ENCODE measurements around the gene SNX14. TPM values are rescaled to one million over a fixed set of nuclear protein-coding genes. Genes with fewer than 3 reads are reported as not detected.
"Not testable (repeated sequence)": the region's sequence is repeated elsewhere in the genome, so short reads cannot be mapped to it uniquely, and the experiment has no call there.

SNX14 gene
- total RNA-seq, 2 donors from 2014 or later, result 40.7 to 67.2 TPM

DNA sequence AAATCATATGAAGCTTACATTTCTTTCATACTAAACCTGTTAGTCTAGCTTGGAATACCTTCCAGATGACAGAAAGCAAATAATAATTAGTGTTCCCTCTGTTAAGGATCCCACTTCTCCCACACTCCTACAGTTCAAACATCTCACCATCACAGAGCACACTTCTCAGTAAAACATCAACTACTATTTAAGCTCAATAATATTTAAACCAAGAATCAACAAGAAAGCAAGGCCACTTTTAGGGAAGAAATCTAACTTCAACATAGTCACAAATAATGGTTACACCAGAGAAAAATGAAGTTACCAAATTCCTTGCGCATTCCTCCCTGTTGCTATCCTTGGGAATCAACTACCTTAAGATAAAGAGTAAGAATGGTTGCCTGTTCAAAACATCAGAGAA is 1.6 kb downstream of the SNX14 start:
- H3K9me3 ChIP-seq, result no peaks in the 10 kb centered on the region
- H3K4me1 ChIP-seq (replicated peaks), result no peaks in the 10 kb centered on the region
- WGBS, result 93% methylated on average over 1 of the region's 1 CpG
- H3K27ac ChIP-seq, result no peak overlapping the region
- TF ChIP-seq POLR2AphosphoS5 (IDR thresholded peaks at IDR 0.05) (no peak), POLR2A (IDR thresholded peaks at IDR 0.05) (no peak)
- no peak overlapping the region for H3K4me3 ChIP-seq
- DNase-seq (ENCODE audit: low spot score), result no peak
- H3K27me3 ChIP-seq (replicated peaks; ENCODE audit: insufficient read depth), result no peaks in the 10 kb centered on the region
- intact Hi-C loops (cut with DNase I), result loop anchor here (2.0 kb wide), 1 partner anchor 51 kb away; the partner anchor contains the start of gene SYNCRIP
- no peaks in the 10 kb centered on the region for H3K36me3 ChIP-seq

DNA sequence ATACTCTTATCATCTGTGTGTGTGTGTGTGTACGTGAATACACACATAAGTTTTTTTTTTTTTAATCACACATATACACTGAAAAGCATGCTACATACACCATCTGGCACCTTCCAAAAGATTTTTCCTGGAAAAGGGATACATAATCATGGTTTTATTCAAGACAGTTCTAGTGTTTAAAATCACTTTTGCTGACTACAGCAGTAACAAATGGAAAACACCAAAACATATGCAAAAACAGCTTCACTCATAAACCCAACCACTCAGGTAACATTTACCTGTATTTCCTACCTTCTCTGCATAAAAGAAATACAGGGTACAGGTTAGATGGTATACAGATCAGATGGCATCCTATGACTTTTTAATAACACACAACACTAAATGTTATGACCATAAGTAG is 2.5 kb downstream of the SNX14 start:
- H3K36me3 ChIP-seq, result no peaks in the 10 kb centered on the region
- intact Hi-C loops (cut with DNase I), result no loop called here
- H3K4me3 ChIP-seq, result no peak overlapping the region
- no peaks in the 10 kb centered on the region for H3K9me3 ChIP-seq
- no peaks in the 10 kb centered on the region for H3K4me1 ChIP-seq (replicated peaks)
- DNase-seq (ENCODE audit: low spot score), result no peak
- no peak overlapping the region for H3K27ac ChIP-seq
- WGBS, result 92% methylated on average over 1 of the region's 1 CpG
- H3K27me3 ChIP-seq (replicated peaks; ENCODE audit: insufficient read depth), result no peaks in the 10 kb centered on the region
- no peak for TF ChIP-seq POLR2AphosphoS5 (IDR thresholded peaks at IDR 0.05)
- TF ChIP-seq CTCF (IDR thresholded peaks at IDR 0.05), result no peak
- TF ChIP-seq POLR2A (IDR thresholded peaks at IDR 0.05), result no peak

DNA sequence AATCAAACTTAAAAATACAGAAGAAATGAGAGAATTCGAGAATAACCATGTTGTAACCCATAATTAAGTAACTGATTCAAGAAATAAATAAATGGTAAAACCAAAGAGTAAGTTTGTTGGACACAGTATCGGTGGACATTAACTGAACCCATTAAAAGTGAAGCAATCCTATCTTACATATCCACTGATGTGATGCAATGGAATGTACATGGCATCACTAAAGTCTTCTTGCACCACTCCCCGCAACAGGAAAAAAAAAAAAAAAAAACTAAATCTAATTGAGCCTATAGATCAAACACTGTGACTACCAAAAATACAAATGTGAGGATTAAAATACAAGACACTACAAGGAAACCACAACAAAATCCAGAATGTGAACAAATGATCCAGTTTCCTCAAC is 7.9 kb downstream of the SNX14 start:
- H3K27me3 ChIP-seq (replicated peaks; ENCODE audit: insufficient read depth), result no peaks in the 10 kb centered on the region
- no peak for DNase-seq (ENCODE audit: low spot score)
- no peaks in the 10 kb centered on the region for H3K9me3 ChIP-seq
- intact Hi-C loops (cut with DNase I), result no loop called here
- no peak for TF ChIP-seq CTCF (IDR thresholded peaks at IDR 0.05)
- no peak for TF ChIP-seq POLR2AphosphoS5 (IDR thresholded peaks at IDR 0.05)
- TF ChIP-seq POLR2A (IDR thresholded peaks at IDR 0.05), result no peak
- WGBS, result 90% methylated on average over 3 of the region's 3 CpGs
- no peak overlapping the region for H3K4me3 ChIP-seq
- no peaks in the 10 kb centered on the region for H3K36me3 ChIP-seq
- no peak overlapping the region for H3K27ac ChIP-seq
- H3K4me1 ChIP-seq (replicated peaks), result no peaks in the 10 kb centered on the region

DNA sequence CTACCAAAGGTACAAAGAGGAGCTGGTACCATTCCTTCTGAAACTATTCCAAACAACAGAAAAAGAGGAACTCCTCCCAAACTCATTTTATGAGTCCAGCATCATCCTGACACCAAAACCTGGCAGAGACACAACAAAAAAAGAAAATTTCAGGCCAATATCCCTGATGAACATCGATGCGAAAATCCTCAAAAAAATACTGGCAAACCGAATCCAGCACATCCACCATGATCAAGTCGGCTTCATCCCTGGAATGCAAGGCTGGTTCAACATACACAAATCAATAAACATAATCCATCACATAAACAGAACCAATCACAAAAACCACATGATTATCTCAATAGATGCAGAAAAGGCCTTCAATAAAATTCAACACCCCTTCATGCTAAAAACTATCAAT is 10.8 kb downstream of the SNX14 start:
- over 99% methylated on average over 4 of the region's 4 CpGs for WGBS

GRCh38 chr6:85581572-85581971 is 12.1 kb downstream of the SNX14 start:
- no peaks in the 10 kb centered on the region for H3K27me3 ChIP-seq (replicated peaks; ENCODE audit: insufficient read depth)
- no peaks in the 10 kb centered on the region for H3K9me3 ChIP-seq
- H3K27ac ChIP-seq, result no peak overlapping the region
- no peak for TF ChIP-seq CTCF (IDR thresholded peaks at IDR 0.05)
- TF ChIP-seq POLR2AphosphoS5 (IDR thresholded peaks at IDR 0.05), result no peak
- TF ChIP-seq POLR2A (IDR thresholded peaks at IDR 0.05), result no peak
- no peaks in the 10 kb centered on the region for H3K4me1 ChIP-seq (replicated peaks)
- intact Hi-C loops (cut with DNase I), result no loop called here
- no peak for DNase-seq (ENCODE audit: low spot score)
- H3K36me3 ChIP-seq, result no peaks in the 10 kb centered on the region
- no peak overlapping the region for H3K4me3 ChIP-seq

More for the DNA sequence above, 10.8 kb downstream of the SNX14 start:
- intact Hi-C loops (cut with DNase I); H3K9me3 ChIP-seq; H3K36me3 ChIP-seq; H3K27me3 ChIP-seq (replicated peaks; ENCODE audit: insufficient read depth); H3K4me3 ChIP-seq; H3K27ac ChIP-seq; H3K4me1 ChIP-seq (replicated peaks); DNase-seq (ENCODE audit: low spot score): not testable (repeated sequence)

DNA sequence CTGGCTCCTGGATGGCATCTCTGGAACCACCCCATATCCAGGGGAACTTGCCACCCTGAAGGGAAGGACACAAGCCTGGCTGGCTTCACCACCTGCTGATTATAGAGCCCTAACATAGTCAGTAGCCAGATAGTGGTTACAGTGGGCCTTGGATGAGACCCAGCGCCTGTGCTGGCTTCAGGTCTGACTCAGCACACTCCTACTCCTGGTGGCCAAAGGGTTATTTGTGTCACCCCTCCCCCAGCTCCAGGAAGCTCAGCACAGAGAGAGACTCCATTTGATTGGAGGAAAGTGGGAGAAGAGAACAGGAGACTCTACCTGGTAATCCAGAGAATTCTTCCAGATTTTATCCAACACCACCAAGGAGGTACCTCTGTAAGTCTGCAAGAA is 12.8 kb downstream of the SNX14 start:
- H3K4me1 ChIP-seq (replicated peaks), result no peaks in the 10 kb centered on the region
- intact Hi-C loops (cut with DNase I), result no loop called here
- H3K4me3 ChIP-seq, result no peak overlapping the region
- DNase-seq (ENCODE audit: low spot score), result no peak
- TF ChIP-seq POLR2A (IDR thresholded peaks at IDR 0.05) (no peak), CTCF (IDR thresholded peaks at IDR 0.05) (no peak), POLR2AphosphoS5 (IDR thresholded peaks at IDR 0.05) (no peak)
- H3K27ac ChIP-seq, result no peak overlapping the region
- WGBS, result 100% methylated on average over 1 of the region's 1 CpG
- H3K36me3 ChIP-seq, result no peaks in the 10 kb centered on the region
- no peaks in the 10 kb centered on the region for H3K27me3 ChIP-seq (replicated peaks; ENCODE audit: insufficient read depth)
- H3K9me3 ChIP-seq, result no peaks in the 10 kb centered on the region
